Activated CD4-positive, alpha-beta T cell treated with anti-CD3 and anti-CD28 coated beads, Interleukin-2, amount 10 ng/mL, durations not matched to agents 7 days and 5 days (primary cell): ENCODE measurements around the gene CHEK1. TPM values are rescaled to one million over a fixed set of nuclear protein-coding genes. Genes with fewer than 3 reads are reported as not detected.
A peak's percentile ranks its signal among the peaks of the same experiment; 100 is the strongest.

Experiments
- CTCF ChIA-PET: fragments of 350-600 bp; sonication (Branson Sonifier 250); formaldehyde crosslinking; loops from one replicate; lab custom pipeline; 2021; ENCODE audit warnings: antibody characterized with exemption; lab: Charles Lee
- POLR2A ChIA-PET: fragments of 350-600 bp; sonication (Branson Sonifier 250); formaldehyde crosslinking; loops from one replicate; lab custom pipeline; 2021; ENCODE audit warnings: antibody characterized with exemption; lab: Charles Lee
- DNase-seq: peaks from one replicate; pipeline ENCODE4 v3.0.0-alpha.2; 2020
- H3K27ac Mint-ChIP-seq: one replicate; pipeline ENCODE4 v1.8.0; 2021; ENCODE audit warnings: mild to moderate bottlenecking, moderate library complexity, mixed read lengths
- H3K27me3 Mint-ChIP-seq: one replicate; pipeline ENCODE4 v1.8.0; 2021; ENCODE audit warnings: mixed read lengths
- H3K36me3 Mint-ChIP-seq: one replicate; pipeline ENCODE4 v1.8.0; 2021; ENCODE audit warnings: low read depth, mixed read lengths
- H3K4me1 Mint-ChIP-seq: one replicate; pipeline ENCODE4 v1.8.0; 2021; ENCODE audit warnings: mixed read lengths
- H3K4me3 Mint-ChIP-seq: one replicate; pipeline ENCODE4 v1.8.0; 2021; ENCODE audit warnings: mild to moderate bottlenecking, moderate library complexity, mixed read lengths
- H3K9me3 Mint-ChIP-seq: one replicate; pipeline ENCODE4 v1.8.0; 2021; ENCODE audit warnings: mixed read lengths
- total RNA-seq, 2 experiments: library from RNA; stranded (reverse); gene quantifications; one replicate each; pipeline ENCODE4 v1.2.3, GENCODE V29; 2021

The CHEK1 gene
- total RNA-seq, 2 experiments from 2014 or later: 81.4 to 87.2 TPM

GRCh38 chr11:125637840-125638239 is 12.9 kb downstream of the CHEK1 start:
- H3K27ac Mint-ChIP-seq: peak overlapping the region; percentile 0
- no peak for DNase-seq
- no peaks in the 10 kb centered on the region for H3K27me3 Mint-ChIP-seq
- ChIA-PET POLR2A (no interaction called here), CTCF (no interaction called here)
- H3K4me1 Mint-ChIP-seq: peaks cover 12% of the 10 kb centered on the region
- no peak overlapping the region for H3K4me3 Mint-ChIP-seq
- H3K9me3 Mint-ChIP-seq: no peaks in the 10 kb centered on the region
- peaks cover 65% of the 10 kb centered on the region for H3K36me3 Mint-ChIP-seq

GRCh38 chr11:125638315-125638714 is 13.4 kb downstream of the CHEK1 start:
- H3K36me3 Mint-ChIP-seq: peaks cover 62% of the 10 kb centered on the region
- CTCF ChIA-PET: no interaction called here
- peaks cover 12% of the 10 kb centered on the region for H3K4me1 Mint-ChIP-seq
- H3K9me3 Mint-ChIP-seq: no peaks in the 10 kb centered on the region
- H3K27me3 Mint-ChIP-seq: no peaks in the 10 kb centered on the region
- no peak overlapping the region for H3K27ac Mint-ChIP-seq
- no peak overlapping the region for H3K4me3 Mint-ChIP-seq
- no peak for DNase-seq
- POLR2A ChIA-PET: no interaction called here

- ChIA-PET POLR2A (no interaction called here), CTCF (no interaction called here)
- no peaks in the 10 kb centered on the region for H3K27me3 Mint-ChIP-seq
- H3K4me1 Mint-ChIP-seq: peaks cover 22% of the 10 kb centered on the region
- H3K27ac Mint-ChIP-seq: no peak overlapping the region
- H3K9me3 Mint-ChIP-seq: no peaks in the 10 kb centered on the region
- no peak for DNase-seq
- no peak overlapping the region for H3K4me3 Mint-ChIP-seq
- peaks cover 72% of the 10 kb centered on the region for H3K36me3 Mint-ChIP-seq
Observed at GRCh38 chr11:125645871-125646270, 20.9 kb downstream of the CHEK1 start.

- ChIA-PET CTCF (interaction anchor here (0.6 to 1.2 kb wide), 6 partner anchors 15 to 188 kb away, joined by 3 to 6 read pairs (median 3); partner anchors contain the start of gene CHEK1), POLR2A (interaction anchor here (0.7 kb wide), 2 partner anchors 9 to 24 kb away, joined by 4 to 5 read pairs; no protein-coding TSS in a partner anchor)
- Mint-ChIP-seq H3K4me1 (peaks cover 25% of the 10 kb centered on the region), H3K9me3 (no peaks in the 10 kb centered on the region), H3K27me3 (no peaks in the 10 kb centered on the region), H3K4me3 (no peak overlapping the region), H3K27ac (peak overlapping the region; percentile 48), H3K36me3 (peaks cover 57% of the 10 kb centered on the region)
- DNase-seq: no peak
Observed at GRCh38 chr11:125649465-125650166, 24.7 kb downstream of the CHEK1 start.

GRCh38 chr11:125662689-125663088 is 37.7 kb downstream of the CHEK1 start:
- H3K9me3 Mint-ChIP-seq: peaks cover 10% of the 10 kb centered on the region
- H3K36me3 Mint-ChIP-seq: peaks cover 72% of the 10 kb centered on the region
- H3K27me3 Mint-ChIP-seq: no peaks in the 10 kb centered on the region
- H3K4me1 Mint-ChIP-seq: peaks cover 17% of the 10 kb centered on the region
- H3K27ac Mint-ChIP-seq: no peak overlapping the region
- no peak overlapping the region for H3K4me3 Mint-ChIP-seq
- POLR2A ChIA-PET: no interaction called here
- DNase-seq: no peak
- CTCF ChIA-PET: no interaction called here

- H3K9me3 Mint-ChIP-seq: peaks cover 10% of the 10 kb centered on the region
- H3K36me3 Mint-ChIP-seq: peaks cover 70% of the 10 kb centered on the region
- H3K4me1 Mint-ChIP-seq: peaks cover 17% of the 10 kb centered on the region
- no peak overlapping the region for H3K27ac Mint-ChIP-seq
- no peaks in the 10 kb centered on the region for H3K27me3 Mint-ChIP-seq
- ChIA-PET POLR2A (no interaction called here), CTCF (no interaction called here)
- no peak for DNase-seq
- H3K4me3 Mint-ChIP-seq: no peak overlapping the region
Observed at GRCh38 chr11:125663910-125664309, 38.9 kb downstream of the CHEK1 start.

- no peak overlapping the region for H3K4me3 Mint-ChIP-seq
- DNase-seq: no peak
- peaks cover 21% of the 10 kb centered on the region for H3K4me1 Mint-ChIP-seq
- POLR2A ChIA-PET: no interaction called here
- CTCF ChIA-PET: no interaction called here
- peaks cover 10% of the 10 kb centered on the region for H3K9me3 Mint-ChIP-seq
- no peaks in the 10 kb centered on the region for H3K27me3 Mint-ChIP-seq
- peaks cover 71% of the 10 kb centered on the region for H3K36me3 Mint-ChIP-seq
- H3K27ac Mint-ChIP-seq: no peak overlapping the region
Observed at GRCh38 chr11:125667151-125667550, 42.2 kb downstream of the CHEK1 start.

GRCh38 chr11:125670172-125670571 is 45.2 kb downstream of the CHEK1 start:
- H3K27ac Mint-ChIP-seq: no peak overlapping the region
- CTCF ChIA-PET: no interaction called here
- peaks cover 6% of the 10 kb centered on the region for H3K4me1 Mint-ChIP-seq
- peaks cover 10% of the 10 kb centered on the region for H3K9me3 Mint-ChIP-seq
- no peak for DNase-seq
- no peaks in the 10 kb centered on the region for H3K27me3 Mint-ChIP-seq
- H3K36me3 Mint-ChIP-seq: peaks cover 44% of the 10 kb centered on the region
- POLR2A ChIA-PET: no interaction called here
- H3K4me3 Mint-ChIP-seq: no peak overlapping the region

GRCh38 chr11:125671561-125671960 is 46.6 kb downstream of the CHEK1 start:
- DNase-seq: no peak
- POLR2A ChIA-PET: no interaction called here
- Mint-ChIP-seq H3K27ac (peak overlapping the region; percentile 12), H3K4me1 (peaks cover 4% of the 10 kb centered on the region), H3K4me3 (no peak overlapping the region), H3K27me3 (no peaks in the 10 kb centered on the region), H3K9me3 (peaks cover 5% of the 10 kb centered on the region), H3K36me3 (peaks cover 38% of the 10 kb centered on the region)
- CTCF ChIA-PET: interaction anchor here (0.6 kb wide), 1 partner anchor 81 kb away, joined by 3 read pairs; no protein-coding TSS in a partner anchor

GRCh38 chr11:125674210-125674609 is 49.2 kb downstream of the CHEK1 start:
- H3K4me1 Mint-ChIP-seq: peaks cover 4% of the 10 kb centered on the region
- no peaks in the 10 kb centered on the region for H3K27me3 Mint-ChIP-seq
- no peak overlapping the region for H3K4me3 Mint-ChIP-seq
- no peaks in the 10 kb centered on the region for H3K9me3 Mint-ChIP-seq
- POLR2A ChIA-PET: no interaction called here
- peaks cover 38% of the 10 kb centered on the region for H3K36me3 Mint-ChIP-seq
- no peak for DNase-seq
- no peak overlapping the region for H3K27ac Mint-ChIP-seq
- CTCF ChIA-PET: no interaction called here

- no peak for DNase-seq
- H3K4me1 Mint-ChIP-seq: peaks cover 4% of the 10 kb centered on the region
- no peaks in the 10 kb centered on the region for H3K27me3 Mint-ChIP-seq
- ChIA-PET POLR2A (no interaction called here), CTCF (no interaction called here)
- no peak overlapping the region for H3K27ac Mint-ChIP-seq
- H3K4me3 Mint-ChIP-seq: no peak overlapping the region
- H3K36me3 Mint-ChIP-seq: peaks cover 37% of the 10 kb centered on the region
- no peaks in the 10 kb centered on the region for H3K9me3 Mint-ChIP-seq
Observed at GRCh38 chr11:125675196-125675595, 50.2 kb downstream of the CHEK1 start.

- Mint-ChIP-seq H3K9me3 (no peaks in the 10 kb centered on the region), H3K36me3 (peaks cover 30% of the 10 kb centered on the region), H3K27ac (no peak overlapping the region), H3K4me3 (no peak overlapping the region), H3K27me3 (no peaks in the 10 kb centered on the region), H3K4me1 (no peaks in the 10 kb centered on the region)
- CTCF ChIA-PET: no interaction called here
- POLR2A ChIA-PET: no interaction called here
- no peak for DNase-seq
Observed at GRCh38 chr11:125679397-125679796, 54.4 kb downstream of the CHEK1 start.

GRCh38 chr11:125679837-125680236 is 54.9 kb downstream of the CHEK1 start:
- H3K9me3 Mint-ChIP-seq: no peaks in the 10 kb centered on the region
- H3K27ac Mint-ChIP-seq: no peak overlapping the region
- no peaks in the 10 kb centered on the region for H3K4me1 Mint-ChIP-seq
- no peaks in the 10 kb centered on the region for H3K27me3 Mint-ChIP-seq
- no peak for DNase-seq
- ChIA-PET CTCF (interaction anchor here (1.2 kb wide), 1 partner anchor 40 kb away, joined by 5 read pairs; no protein-coding TSS in a partner anchor), POLR2A (no interaction called here)
- no peak overlapping the region for H3K4me3 Mint-ChIP-seq
- H3K36me3 Mint-ChIP-seq: peaks cover 30% of the 10 kb centered on the region
